ENCODE measurements around the gene MAGT1.
A peak's percentile ranks its signal among the peaks of the same experiment; 100 is the strongest.
"Not testable (repeated sequence)": the region's sequence is repeated elsewhere in the genome, so short reads cannot be mapped to it uniquely, and the experiment has no call there.

Gene MAGT1

DNA sequence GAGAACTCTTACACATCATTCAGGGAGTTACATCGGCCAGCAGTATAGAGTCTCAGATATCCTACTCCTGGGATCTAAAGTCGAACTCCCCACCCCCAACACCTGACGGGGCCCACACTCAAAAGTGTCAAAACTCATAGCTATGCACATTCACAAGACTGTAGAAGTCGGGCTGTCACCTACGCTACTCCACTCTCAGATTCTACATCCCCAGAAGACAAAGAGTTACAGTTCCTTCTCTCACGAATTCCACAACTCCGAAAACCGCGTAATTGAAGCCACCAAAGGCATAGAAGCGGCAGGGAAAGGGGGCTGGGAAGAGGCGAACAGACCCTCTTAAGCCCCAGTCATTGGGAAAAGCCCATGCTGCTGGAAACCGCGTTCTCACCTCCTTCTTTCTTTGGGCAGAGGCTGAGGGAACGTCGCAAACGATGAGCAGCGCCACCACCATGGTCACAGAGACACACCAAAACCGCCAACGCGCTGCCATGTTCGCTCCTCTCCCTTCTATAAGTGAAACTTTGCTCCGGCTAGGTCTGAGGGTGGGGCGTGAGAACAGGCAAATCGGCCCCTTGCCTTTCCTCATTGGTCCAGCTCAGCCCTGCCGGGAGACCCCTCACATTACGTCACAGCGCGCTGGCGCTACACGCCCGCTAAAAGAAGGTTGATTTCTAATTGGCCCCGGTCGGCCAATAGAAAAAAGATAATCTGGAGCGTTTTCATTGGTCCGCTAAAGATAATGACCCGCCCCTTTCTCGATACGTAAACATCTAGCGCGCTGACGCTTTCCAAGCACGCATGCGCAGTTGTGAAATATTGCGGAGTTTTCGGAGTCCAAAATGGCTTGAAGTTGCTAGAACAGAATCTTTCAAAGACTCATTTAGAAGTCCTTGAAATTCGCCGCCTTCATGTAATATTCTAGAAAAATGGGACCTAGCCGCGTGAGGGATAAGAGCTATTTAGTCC lies at the start of gene MAGT1:
TSS of gene MAGT1 (minus strand) at position 515 of the 966 bp plus-strand sequence. CDS start at position 490, 25 bp downstream.
- DNase-seq, result peak; percentile 92

DNA sequence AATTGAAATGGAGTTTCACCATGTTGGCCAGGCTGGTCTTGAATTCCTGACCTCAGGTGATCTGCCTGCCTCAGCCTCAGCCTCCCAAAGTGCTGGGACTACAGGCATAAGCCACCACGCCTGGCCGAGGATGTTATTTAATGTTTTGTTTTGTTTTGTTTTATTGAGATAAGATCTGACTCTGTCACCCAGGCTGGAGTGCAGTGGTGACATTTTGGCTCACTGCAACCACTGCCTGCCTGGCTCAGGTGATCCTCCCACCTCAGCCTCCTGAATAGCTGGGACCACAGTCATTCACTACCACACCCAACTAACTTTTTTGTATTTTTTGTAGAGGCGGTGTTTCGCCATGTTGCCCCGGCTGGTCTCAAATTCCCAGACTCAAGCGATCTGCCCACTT lies 49.8 kb upstream of the MAGT1 start:
- DNase-seq, result not testable (repeated sequence)

DNA sequence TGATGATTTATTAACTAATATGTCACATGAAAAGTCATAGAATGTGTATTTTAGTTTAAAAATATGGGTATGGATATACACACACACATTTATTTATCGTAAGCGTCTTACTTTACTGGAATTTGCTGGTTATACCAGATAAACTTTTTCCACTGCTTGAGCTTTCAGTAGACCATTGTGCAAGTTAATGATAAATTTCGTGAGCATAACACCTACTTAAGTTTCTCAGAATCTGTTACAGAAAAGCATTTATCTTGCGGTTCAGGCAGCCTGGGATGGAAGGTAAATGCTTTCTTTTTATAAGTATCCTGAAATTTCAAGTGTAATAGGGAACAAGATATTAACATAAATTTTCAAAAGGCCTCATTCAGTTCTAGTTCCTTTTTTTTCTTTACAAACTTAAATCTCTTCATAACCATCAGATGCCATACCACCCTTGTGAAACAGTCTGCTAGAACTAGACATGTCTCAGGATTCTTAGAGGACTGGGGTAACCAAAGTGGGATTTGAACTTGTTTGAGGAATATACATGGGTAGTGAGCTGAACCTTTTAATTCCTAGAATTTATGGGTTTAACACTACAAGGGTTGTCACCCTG lies 42.9 kb upstream of the MAGT1 start:
- DNase-seq, result no peak

DNA sequence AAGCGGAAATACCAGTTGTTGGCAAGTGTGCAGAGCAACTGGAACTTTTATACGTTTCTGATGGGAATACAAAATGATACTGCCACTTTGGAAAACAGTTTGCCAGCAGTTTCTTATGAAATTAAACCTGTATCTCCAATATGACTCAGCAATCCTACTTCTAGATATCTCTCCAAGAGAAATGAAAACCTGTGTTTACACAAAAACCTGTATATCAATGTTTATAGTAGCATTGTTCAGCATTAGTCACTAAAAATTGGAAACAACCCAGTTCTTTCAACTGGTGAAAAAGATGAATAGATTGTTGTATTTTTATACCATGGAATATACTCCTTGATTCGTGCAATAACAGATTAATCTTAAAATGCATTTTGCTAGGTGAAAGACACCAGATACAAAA lies 42.1 kb upstream of the MAGT1 start:
- DNase-seq, result no peak

DNA sequence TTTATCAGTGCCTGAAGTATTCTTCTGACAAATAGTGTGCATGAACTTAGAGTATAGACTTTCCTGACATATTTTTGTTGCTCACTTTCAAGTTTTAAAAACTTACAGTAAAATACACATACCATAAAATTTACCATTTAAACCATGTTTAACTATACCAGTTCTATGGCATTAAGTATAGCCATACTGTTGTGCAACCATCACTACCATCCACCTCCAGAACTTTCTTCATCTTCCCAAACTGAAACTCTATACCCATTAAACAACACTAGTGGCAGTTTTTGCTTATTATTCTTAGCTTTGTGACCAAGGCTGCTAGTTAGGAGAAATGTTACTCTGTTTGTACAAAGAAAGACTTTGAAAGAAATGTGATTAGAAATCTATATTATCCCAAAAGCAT lies 41.1 kb upstream of the MAGT1 start:
- DNase-seq, result no peak

DNA sequence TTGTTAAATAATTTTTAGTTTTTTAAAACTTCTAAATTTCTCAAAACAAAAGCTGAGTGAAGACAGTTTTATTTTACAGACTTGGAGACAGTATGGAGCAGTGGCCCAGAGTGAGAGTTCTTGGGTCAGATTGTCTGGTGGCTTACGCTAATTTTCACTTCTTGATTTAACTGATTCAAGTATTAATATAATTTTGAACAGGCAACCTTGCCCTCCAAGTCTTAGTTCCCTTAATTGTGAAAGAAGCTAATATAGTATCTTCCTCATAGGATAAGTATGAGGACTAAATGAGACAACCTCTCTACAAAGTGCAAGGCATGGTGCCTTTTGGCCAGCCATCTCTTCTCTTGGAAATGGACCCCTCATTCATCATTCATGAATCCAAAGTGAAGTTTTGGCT lies 40.7 kb upstream of the MAGT1 start:
- no peak for DNase-seq

DNA sequence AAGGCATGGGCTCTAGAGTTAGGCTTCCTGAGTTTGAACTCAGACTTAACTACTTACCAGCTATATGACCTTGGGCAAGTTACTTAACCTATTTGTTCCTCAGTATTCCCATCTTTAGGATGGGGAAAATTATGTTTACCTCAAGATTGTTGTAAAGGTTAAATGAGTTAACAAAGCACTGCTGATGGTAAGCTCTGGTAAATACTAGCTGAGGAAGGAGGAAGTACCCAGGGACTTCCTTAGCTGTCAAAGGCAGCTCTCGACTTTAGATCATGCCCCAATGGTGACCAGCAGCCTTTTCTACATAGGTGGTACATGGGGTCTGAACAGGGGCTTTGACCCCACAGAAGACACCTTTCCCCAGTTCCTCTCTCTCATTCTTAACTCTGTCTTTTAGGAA lies 35.3 kb upstream of the MAGT1 start:
- no peak for DNase-seq

DNA sequence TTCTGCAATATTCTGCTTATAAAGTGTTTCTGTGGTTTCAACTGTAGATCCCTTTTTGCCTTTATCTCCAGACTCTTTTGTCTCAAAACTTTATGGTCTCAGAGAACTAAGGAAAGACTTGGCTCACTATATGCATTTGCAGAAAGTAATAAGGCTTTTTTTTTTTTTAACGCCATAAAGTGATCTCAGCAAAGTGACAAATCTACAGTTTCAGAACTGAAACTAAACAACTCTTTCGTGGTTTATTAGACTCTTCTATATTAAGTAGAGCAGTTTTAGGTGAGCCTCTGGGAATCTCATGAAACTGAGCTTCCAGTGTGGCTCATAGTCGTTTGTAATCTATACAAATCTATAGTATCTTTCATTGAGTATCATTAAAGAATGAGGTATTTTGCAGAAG lies 30.5 kb upstream of the MAGT1 start:
- no peak for DNase-seq

DNA sequence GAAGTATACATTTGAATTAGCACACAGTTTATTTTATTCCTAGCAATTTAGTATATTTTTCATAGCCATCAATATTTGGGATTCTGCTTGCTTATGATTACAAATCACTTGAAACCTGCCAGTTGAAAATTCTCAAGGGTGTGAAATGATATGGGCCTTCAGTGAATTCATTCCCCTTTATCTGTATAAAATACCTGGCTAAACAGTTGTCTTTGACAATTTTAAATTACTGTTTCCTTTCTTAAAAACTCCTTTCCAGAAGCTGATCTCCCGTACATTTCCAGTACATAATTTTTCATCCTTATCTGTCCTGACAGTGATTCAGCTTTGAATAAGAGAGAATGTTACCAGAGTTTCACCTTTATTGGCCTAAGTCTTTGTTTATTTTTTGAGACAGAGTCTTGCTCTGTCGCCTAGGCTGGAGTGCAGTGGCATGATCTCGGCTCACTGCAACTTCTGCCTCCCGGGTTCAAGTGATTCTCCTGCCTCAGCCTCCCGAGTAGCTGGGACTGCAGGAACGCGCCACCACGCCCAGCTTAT lies 29.2 kb upstream of the MAGT1 start:
- DNase-seq, result no peak

DNA sequence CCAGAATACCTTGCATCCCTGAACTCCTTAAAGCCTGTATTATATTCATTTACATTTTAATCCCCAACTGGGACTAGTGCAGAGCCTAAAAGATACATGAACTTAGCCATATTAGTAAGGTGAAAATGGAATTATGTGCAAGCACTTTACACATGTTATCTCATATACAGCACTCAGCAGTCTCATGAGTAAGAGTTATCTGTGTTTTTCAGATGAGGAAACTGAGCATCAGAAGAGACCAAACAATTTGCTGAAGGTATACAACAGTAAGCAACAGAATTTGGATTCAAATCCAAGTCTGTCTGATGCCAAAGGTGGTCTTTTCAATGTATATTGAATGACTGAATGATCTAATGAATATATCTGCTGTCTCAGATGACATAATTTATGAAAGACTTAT lies 27.6 kb upstream of the MAGT1 start:
- no peak for DNase-seq

DNA sequence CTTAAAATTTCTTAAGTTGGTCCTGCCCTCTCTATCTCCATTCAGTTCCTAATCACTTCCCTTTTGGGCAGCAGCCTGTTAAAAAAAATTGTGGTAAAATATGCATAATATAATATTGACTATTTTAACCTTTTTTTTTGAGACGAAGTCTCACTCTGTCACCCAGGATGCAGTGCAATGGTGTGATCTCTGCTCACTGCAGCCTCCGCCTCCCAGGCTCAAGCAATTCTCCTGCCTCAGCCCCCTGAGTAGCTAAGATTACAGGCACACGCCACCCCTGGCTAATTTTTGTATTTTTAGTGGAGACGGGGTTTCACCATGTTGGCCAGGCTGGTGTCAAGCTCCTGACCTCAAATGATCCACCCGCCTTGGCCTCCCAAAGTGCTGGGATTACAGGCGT lies 24.1 kb upstream of the MAGT1 start:
- not testable (repeated sequence) for DNase-seq

DNA sequence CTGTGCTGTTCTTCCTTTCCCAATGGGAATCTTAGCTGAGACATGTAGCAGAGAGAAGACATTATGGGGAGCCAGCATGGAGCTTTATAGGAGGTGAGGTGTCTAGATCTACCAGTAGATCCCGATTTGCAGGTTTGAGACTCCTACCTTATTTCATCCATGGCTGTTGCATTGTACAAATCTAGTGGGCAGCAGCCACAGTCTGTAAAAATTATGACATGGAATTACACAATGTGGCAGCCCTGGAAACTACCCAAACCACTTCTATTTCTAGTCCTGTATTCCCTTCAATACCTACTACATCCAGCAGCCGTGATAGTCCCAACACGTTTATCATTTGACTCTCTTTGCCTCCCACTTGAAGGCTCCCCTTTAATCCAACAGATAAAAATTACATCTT lies 23.3 kb upstream of the MAGT1 start:
- no peak for DNase-seq

DNA sequence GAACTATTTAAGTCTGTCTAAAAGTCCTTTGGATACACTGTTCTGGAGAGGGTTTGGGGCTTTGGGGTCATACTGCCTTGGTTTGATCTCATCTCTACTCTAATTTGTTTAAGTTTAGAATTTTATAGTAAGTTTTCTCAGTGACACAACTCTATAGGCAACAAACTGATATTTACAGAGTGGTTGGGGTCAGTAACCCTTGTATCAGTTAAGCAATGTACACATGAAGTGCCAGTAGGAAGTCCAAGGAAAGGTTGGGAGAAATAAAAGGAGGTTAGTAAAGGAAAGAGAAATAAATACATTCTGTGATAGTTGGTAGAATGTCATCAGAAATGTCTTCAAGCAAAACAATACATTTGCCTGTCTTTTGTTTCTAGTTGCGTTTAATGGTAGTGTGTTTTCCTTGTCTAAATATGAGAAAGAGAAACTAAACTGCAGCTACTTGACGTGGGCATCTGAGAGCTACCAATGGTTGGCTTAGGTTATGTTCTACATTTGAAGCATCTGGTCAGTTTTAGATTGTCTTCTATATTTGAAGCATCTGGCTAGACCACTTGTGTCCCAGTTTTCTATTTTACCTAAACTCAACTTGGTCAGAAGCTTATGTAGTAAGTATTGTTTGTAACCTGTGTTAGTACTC lies 22.2 kb upstream of the MAGT1 start:
- DNase-seq, result no peak

DNA sequence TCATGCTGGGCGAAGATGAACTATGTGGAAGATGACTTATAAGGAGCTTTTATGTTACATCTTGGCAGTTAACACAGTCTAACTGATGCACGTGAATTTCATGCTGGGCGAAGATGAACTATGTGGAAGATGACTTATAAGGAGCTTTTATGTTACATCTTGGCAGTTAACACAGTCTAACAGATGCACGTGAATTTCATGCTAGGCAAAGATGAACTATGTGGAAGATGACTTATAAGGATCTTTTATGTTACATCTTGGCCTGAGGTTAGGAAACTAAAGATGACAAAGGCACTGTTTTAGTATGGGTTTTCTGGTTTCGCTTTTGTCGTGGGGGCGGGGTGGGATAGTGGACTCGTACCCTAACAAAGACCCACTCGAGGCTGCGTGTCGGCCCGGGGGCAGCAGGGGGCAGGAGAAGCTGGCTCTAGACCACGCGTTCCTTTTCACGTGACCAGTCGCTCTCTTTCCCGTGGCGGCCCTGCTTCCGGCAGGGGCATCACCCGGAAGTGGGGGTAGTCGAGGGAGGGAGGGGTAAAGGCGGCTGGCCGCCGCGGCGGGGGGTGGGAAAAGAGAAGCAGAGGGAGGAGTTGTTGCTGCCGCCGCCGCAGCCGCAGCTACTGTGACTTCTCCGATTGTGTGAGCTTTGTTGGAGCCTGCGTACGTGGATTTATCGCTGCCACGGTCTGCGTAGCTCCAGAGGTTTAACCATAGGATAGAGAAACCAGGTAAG lies 15.0 kb upstream of the MAGT1 start, which contains the start of gene ATP7A:
TSS of gene ATP7A (plus strand) at position 586 of the 733 bp plus-strand sequence. CDS start 60,949 bp downstream, outside the sequence.
- DNase-seq, result peak; percentile 85

DNA sequence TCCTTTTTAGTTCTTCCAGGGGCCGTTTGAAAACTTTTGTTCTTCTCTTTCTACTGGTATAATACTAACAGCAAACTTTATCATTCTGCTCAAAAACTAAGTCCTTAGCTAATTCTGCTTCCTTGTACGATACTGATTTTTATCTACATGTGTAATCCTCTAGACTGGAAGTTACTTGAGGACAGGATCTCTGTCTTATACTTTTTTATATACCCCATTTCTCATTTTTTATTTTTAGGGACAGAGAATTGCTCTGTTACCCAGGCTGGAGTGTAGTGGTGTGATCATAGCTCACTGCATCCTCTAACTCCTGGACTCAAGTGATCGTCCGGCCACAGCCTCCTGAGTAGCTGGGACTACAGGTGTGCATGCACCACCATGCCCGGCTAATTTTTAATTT lies 6.3 kb upstream of the MAGT1 start:
- no peak for DNase-seq

DNA sequence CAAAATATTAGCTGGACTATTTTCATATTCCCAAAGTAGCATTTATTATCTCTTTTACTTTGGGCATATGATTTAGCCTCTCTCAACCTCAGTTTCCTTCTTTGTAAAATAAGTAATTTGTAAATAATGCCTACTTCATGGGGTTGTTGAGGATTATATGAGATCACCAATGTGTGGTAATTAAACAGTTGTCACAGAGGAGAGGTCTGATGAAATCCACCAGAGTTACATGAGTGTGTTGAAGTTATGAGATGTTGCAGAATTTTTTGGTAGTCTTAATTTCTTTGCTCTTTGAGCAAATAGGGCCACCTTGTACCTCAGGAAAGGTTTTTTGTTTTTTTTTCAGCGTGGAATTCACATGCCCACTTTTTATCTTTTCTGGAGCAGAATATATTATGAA lies 5.5 kb upstream of the MAGT1 start:
- no peak for DNase-seq

DNA sequence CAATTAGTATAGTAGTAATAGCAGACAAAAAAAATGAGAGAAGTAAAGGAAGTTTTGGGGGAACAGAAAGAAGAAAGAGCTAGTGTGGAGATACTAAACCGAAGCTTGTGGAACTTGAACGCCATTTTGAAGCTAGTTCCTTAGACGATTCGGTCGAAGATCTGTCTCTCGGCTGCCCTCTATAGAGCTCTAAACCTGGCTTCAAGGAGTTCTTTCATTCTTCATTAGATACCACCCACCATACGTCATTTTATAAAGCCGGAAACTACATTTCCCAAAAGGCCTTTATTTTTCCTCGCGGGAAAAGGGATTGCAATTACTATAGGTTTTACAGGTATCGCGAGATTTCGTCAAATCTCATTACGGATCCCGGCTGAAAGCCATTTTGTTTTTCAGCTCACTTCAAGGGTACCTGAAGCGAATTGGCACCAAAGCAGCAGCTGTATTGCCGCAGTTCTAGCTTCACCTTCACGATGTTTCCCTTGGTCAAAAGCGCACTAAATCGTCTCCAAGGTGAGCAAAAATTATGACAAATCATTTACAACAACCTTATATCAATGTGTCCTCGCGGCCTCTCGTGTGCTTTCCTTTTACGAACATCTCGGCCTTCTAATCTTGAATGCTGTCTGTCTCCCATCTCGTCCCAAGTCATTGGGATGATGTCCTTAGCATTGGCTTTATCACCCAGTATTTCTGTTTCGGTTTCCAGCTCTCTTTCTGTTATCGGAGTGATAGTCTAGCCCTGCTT lies 4.0 kb upstream of the MAGT1 start, which contains the start of gene COX7B:
TSS of gene COX7B (plus strand) at position 388 of the 748 bp plus-strand sequence. CDS start at position 474, 86 bp downstream.
- DNase-seq, result peak; percentile 93

DNA sequence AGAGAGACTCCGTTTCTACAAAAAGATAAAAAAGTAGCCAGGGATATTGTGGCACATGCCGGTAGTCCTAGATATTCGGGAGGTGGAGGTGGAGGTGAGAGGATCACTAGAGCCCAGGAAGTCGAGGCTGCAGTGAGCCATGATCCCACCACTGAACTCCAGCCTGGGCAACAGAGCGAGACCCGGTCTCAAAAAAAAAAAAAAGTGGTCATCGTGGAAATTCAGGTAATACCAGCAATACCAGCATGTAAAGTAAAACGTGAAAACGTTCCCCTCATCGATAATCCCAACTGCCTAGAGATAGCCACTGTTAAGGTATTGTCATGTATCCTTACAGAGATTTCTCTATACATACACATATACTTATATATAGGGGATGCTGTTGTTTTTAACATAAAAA lies 1.5 kb downstream of the MAGT1 start:
- no peak for DNase-seq

DNA sequence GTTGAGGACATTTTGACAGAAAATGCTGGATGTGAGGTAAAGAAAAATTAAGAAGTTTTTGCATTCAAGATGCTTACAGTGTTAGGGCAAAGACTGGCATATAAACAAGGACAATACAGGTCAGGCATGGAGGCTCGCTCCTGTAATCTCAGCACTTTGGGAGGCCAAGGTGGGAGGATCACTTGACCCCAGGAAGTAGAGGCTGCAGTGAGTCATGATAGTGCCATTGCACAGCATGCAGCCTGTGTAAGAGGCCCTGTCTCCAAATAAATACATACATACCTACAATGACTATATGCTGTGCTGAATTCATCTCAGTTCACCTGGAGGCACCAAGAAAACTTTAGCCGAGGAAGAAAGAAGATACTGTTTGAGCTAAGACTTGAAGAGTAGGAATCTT lies 2.3 kb downstream of the MAGT1 start:
- DNase-seq, result no peak

DNA sequence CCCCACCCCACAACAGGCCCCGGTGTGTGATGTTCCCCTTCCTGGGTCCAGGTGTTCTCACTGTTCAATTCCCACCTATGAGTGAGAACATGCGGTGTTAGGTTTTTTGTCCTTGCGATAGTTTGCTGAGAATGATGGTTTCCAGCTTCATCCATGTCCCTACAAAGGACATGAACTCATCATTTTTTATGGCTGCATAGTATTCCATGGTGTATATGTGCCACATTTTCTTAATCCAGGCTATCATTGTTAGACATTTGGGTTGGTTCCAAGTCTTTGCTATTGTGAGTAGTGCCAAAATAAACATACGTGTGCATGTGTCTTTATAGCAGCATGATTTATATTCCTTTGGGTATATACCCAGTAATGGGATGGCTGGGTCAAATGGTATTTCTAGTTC lies 13.8 kb downstream of the MAGT1 start:
- DNase-seq, result not testable (repeated sequence)

DNA sequence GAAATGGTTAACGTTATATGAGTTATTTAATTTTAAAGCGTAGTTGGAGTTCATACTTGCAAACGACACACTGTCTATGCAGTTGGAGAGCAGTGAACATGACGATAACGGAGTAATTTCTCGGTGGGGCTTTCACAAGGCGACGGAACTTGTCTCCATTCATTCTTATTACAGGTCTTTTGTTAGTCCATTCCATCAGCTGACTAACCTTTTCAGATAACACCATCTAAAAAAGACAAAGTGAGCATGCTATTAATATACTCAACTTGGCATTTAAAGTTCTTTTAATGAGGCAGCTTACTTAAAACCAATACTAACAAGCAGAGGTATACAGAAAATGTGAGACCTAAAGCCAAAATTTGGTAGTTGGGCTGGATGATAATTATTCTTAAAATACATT lies 19.9 kb downstream of the MAGT1 start:
- DNase-seq, result no peak

DNA sequence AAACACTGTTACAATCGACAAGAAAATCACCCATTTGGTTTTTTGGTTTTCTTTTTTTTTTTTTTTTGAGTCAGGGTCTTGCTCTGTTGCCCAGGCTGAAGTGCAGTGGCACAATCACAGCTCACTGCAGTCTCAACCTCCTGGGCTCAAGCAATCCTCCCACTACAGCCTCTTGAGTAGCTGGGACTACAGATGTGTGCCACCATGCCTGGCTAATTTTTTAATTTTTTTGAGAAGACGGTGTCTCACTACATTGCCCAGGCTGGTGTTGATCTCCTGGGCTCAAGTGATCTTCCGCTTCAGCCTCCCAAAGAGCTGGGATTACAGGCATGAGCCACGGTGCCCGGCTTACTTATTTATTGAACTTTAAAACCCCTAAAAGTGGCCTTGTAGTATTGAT lies 63.7 kb downstream of the MAGT1 start:
- not testable (repeated sequence) for DNase-seq

Measured in COR-L47 (cell line).